ENCODE results near the gene NDRG4.
A peak's percentile ranks its signal among the peaks of the same experiment; 100 is the strongest.

Gene NDRG4

GRCh38 chr16:58510097-58510775 is 10.3 kb downstream of the NDRG4 start:
- DNase-seq (ENCODE audit: low read depth, low spot score) = no peak

- no peak for DNase-seq (ENCODE audit: low read depth, low spot score)
These were observed 11.1 kb downstream of the NDRG4 start for GRCh38 chr16:58510776-58511628.

DNA sequence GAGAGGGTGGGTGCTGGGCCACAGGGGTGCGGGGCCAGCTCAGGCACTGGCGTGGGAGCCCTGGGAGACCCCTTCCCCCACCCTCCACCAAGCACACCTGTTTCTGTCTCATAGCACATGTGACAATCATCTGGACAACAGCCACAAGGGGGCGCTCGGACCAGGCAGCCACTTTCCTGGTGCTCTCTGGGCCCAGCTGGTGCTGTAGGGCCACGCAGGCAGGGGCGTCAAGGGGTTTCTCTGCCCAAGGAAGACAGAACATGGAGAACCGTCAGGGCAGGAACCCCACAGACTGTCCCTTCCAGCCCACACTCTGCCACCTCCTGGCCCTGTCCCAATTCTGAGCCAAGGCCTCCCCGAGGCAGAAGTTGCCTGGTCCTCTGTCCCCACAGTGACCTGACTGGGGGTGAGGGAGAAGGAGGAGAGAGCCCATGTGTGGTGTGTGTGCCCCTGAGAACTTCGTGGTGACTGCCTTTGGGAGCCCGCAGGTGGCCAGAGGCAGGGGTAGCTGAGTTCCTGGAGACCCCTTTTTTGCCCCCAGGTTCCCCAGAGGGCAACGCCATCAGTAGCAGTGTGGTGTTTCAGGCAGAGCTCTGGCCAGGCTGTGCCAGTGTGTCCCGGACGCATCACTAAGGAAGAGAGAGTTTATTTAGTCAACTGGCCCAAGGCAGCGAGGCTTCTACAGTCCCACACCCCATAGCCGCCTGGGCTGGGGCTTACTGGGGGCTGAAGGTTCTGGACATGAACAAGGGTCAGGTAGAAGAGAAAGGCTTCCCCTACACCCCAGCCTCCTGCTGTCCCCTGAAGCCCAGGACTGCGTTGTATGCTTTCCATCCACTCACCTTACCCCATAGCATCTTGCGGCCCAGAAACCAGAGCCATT is 12.2 kb downstream of the NDRG4 start:
- peak; percentile 76 for DNase-seq (ENCODE audit: low read depth, low spot score)

- peak; percentile 22 for DNase-seq (ENCODE audit: low read depth, low spot score)
These were observed 13.9 kb downstream of the NDRG4 start for GRCh38 chr16:58513874-58514273.

GRCh38 chr16:58515125-58515870 is 15.4 kb downstream of the NDRG4 start, which contains the start of gene SETD6:
Gene SETD6 (plus strand): TSS chr16:58515517. CDS start chr16:58515538, 21 bp downstream.
- DNase-seq (ENCODE audit: low read depth, low spot score) = peak; percentile 94

DNA sequence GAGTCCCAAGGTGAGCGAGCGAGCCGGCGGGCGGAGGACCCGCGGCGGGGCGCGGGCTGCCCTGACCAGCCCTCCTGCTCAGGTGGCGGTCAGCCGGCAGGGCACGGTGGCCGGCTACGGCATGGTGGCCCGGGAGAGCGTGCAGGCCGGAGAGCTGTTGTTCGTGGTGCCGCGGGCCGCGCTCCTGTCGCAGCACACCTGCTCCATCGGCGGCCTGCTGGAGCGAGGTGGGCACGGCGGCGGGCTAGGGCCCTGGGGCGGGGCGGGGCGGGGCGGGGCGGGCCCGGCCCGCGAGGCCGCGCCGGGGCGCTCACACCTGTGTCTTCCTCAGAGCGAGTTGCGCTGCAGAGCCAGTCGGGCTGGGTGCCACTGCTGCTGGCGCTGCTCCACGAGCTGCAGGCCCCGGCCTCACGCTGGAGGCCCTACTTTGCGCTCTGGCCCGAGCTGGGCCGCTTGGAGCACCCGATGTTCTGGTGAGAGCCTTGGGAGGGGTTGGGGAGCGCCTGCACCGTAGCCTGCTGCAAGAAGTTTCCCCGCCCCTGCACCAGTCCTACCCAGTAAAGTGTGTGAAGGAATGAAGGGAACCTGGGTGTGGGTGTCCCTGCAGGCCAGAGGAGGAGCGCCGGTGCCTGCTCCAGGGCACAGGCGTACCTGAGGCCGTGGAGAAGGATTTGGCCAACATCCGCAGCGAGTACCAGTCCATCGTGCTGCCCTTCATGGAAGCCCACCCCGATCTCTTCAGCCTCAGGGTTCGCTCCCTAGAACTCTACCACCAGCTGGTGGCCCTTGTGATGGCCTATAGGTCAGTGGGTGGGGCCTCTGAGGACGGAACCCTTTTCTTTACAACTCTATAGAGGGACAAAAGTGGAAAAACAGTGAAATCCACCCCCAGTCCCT is 16.2 kb downstream of the NDRG4 start:
- no peak for DNase-seq (ENCODE audit: low read depth, low spot score)

GRCh38 chr16:58516768-58517107 is 16.8 kb downstream of the NDRG4 start:
- no peak for DNase-seq (ENCODE audit: low read depth, low spot score)

- peak; percentile 28 for DNase-seq (ENCODE audit: low read depth, low spot score)
These were observed 18.4 kb downstream of the NDRG4 start for GRCh38 chr16:58518083-58518979.

- DNase-seq (ENCODE audit: low read depth, low spot score) = no peak
These were observed 19.0 kb downstream of the NDRG4 start for GRCh38 chr16:58518980-58519368.

GRCh38 chr16:58519707-58520106 is 19.8 kb downstream of the NDRG4 start:
- no peak for DNase-seq (ENCODE audit: low read depth, low spot score)

DNA sequence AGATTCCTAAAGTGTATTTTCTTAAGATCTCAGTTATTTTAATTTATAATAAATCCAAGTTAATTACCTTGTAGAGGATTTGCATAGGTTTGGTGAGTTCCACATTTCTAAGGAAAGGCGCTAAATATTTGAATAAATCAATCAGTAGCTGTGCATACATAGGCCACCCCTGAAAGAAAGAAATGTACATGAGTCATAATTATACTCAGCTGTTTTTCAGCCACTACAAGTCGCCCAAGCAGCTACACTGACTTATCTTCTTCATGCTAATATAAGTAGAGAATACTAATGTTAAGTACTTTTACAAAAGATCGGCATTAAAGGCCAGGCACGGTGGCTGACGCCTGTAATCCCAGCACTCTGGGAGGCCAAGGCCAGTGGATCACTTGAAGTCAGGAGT is 30.2 kb downstream of the NDRG4 start:
- DNase-seq (ENCODE audit: low read depth, low spot score) = no peak

GRCh38 chr16:58532414-58532813 is 32.5 kb downstream of the NDRG4 start:
- no peak for DNase-seq (ENCODE audit: low read depth, low spot score)

- DNase-seq (ENCODE audit: low read depth, low spot score) = peak; percentile 30
These were observed 34.0 kb downstream of the NDRG4 start for GRCh38 chr16:58533751-58534470.

- no peak for DNase-seq (ENCODE audit: low read depth, low spot score)
These were observed 35.2 kb downstream of the NDRG4 start for GRCh38 chr16:58535100-58535499.

- DNase-seq (ENCODE audit: low read depth, low spot score) = no peak
These were observed 36.3 kb downstream of the NDRG4 start for GRCh38 chr16:58536278-58536677.

GRCh38 chr16:58537124-58537906 is 37.4 kb downstream of the NDRG4 start:
- no peak for DNase-seq (ENCODE audit: low read depth, low spot score)

DNA sequence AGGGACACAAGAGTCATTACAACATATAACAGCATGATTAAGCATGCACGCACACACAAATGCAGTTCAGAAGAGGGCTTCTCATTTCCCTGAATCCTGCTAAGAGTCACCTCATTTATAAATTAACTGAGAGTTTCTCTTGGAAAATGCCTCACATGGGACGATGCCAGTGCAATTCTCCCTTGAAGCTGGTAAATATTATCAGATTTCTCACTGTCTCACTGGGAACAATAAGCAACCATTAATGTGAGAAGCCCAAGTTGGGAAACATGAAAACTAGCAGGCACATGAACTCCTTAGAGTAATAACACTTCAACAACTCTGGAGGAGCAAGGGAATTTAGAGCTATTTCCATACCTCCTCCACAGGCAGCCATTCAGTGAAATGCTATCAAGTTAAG is 41.8 kb downstream of the NDRG4 start:
- DNase-seq (ENCODE audit: low read depth, low spot score) = no peak

DNA sequence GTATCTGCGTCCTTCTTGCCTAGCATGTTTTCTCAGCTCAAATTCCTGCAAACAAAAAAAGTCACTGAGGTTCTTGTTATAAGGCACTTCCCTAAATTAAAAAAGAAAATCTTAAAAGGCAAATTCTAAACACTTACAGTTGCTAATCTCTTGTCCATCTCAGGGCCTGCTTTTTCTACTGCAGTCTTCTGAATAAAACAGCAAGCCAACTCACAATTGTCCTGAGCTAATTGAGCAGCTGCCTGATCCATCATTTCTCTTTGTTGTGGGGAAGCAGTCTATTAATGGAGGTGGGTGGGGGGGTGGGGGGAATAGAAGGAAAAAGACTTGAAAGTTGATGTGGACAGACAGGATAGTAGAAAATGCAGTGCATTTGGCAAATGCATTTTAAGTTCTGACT is 42.3 kb downstream of the NDRG4 start:
- no peak for DNase-seq (ENCODE audit: low read depth, low spot score)
